SK-N-MC (cell line): ENCODE measurements around the gene DFFB.

Experiments
- DNase-seq: peaks from one replicate; pipeline ENCODE4 v3.0.0-alpha.2; 2011; ENCODE audit warnings: low read depth, low spot score
- H3K27ac ChIP-seq: fragments of 200-600 bp; sonication (generic); 2 replicates; pipeline ENCODE4 v1.5.1; 2016; ENCODE audit warnings: mixed run types
- H3K36me3 ChIP-seq: fragments of 200-600 bp; sonication (generic); 2 replicates; pipeline ENCODE4 v1.6.1; 2017; ENCODE audit warnings: antibody characterized with exemption, low read length, mixed read lengths; ENCODE audit not compliant: insufficient read depth
- H3K4me3 ChIP-seq: fragments of 200-600 bp; sonication (generic); 2 replicates; pipeline ENCODE4 v1.5.1; 2016
- H3K9ac ChIP-seq: fragments of 200-600 bp; sonication (generic); 2 replicates; pipeline ENCODE4 v1.8.0; 2017; ENCODE audit warnings: mixed run types, mixed read lengths; ENCODE audit not compliant: insufficient read length
- H3K9me3 ChIP-seq: fragments of 200-600 bp; sonication (generic); 2 replicates; pipeline ENCODE4 v1.6.1; 2017; ENCODE audit warnings: low read depth, mild to moderate bottlenecking, antibody characterized with exemption, low read length, moderate library complexity, mixed read lengths
- EZH2 ChIP-seq: fragments of 200-600 bp; sonication (generic); IDR thresholded peaks from one replicate; pipeline ENCODE4 v1.6.1; 2017; ENCODE audit warnings: antibody characterized with exemption
- FOXP2 ChIP-seq: optimal IDR thresholded peaks from 2 replicates; pipeline ENCODE3; 2011; ENCODE audit warnings: mild to moderate bottlenecking, moderate library complexity; ENCODE audit not compliant: insufficient read depth; ENCODE audit errors: extremely low read length, control extremely low read depth
- POLR2AphosphoS5 ChIP-seq: IDR thresholded peaks from 2 replicates; pipeline ENCODE4 v1.6.1; 2012; ENCODE audit warnings: mild to moderate bottlenecking, low read depth, low read length, borderline replicate concordance

DFFB gene

GRCh38 chr1:3905266-3905952 is 48.1 kb downstream of the DFFB start:
- Histone ChIP-seq H3K9ac (no peak overlapping the region), H3K36me3 (no peaks in the 10 kb centered on the region), H3K4me3 (no peak overlapping the region), H3K27ac (no peak overlapping the region), H3K9me3 (no peaks in the 10 kb centered on the region)
- TF ChIP-seq EZH2 (no peak), FOXP2 (no peak), POLR2AphosphoS5 (no peak)
- no peak for DNase-seq

- H3K27ac ChIP-seq, result no peak overlapping the region
- no peak overlapping the region for H3K4me3 ChIP-seq
- no peak overlapping the region for H3K9ac ChIP-seq
These were observed 48.8 kb downstream of the DFFB start for GRCh38 chr1:3905953-3906671.

GRCh38 chr1:3906672-3907020 is 49.4 kb downstream of the DFFB start:
- DNase-seq, result no peak
- no peak overlapping the region for H3K4me3 ChIP-seq
- no peak overlapping the region for H3K9ac ChIP-seq
- TF ChIP-seq POLR2AphosphoS5, result no peak
- TF ChIP-seq FOXP2, result no peak
- TF ChIP-seq EZH2, result no peak
- H3K27ac ChIP-seq, result no peak overlapping the region
- no peaks in the 10 kb centered on the region for H3K36me3 ChIP-seq
- H3K9me3 ChIP-seq, result no peaks in the 10 kb centered on the region

More at GRCh38 chr1:3905953-3906671, 48.8 kb downstream of the DFFB start:
- DNase-seq, result no peak
- TF ChIP-seq POLR2AphosphoS5, result no peak
- no peak for TF ChIP-seq EZH2
- TF ChIP-seq FOXP2, result no peak
- Histone ChIP-seq H3K9me3 (no peaks in the 10 kb centered on the region), H3K36me3 (no peaks in the 10 kb centered on the region)

GRCh38 chr1:3907031-3907534 is 49.8 kb downstream of the DFFB start:
- DNase-seq, result no peak
- TF ChIP-seq FOXP2, result no peak
- TF ChIP-seq EZH2, result no peak
- no peak for TF ChIP-seq POLR2AphosphoS5
- Histone ChIP-seq H3K4me3 (no peak overlapping the region), H3K9ac (no peak overlapping the region), H3K27ac (no peak overlapping the region), H3K36me3 (no peaks in the 10 kb centered on the region), H3K9me3 (no peaks in the 10 kb centered on the region)

GRCh38 chr1:3907621-3908165 is 50.4 kb downstream of the DFFB start:
- no peak overlapping the region for H3K27ac ChIP-seq
- TF ChIP-seq FOXP2, result no peak
- H3K9ac ChIP-seq, result no peak overlapping the region
- no peak for DNase-seq
- H3K9me3 ChIP-seq, result no peaks in the 10 kb centered on the region
- H3K4me3 ChIP-seq, result no peak overlapping the region
- H3K36me3 ChIP-seq, result no peaks in the 10 kb centered on the region

GRCh38 chr1:3908886-3909517 is 51.7 kb downstream of the DFFB start:
- Histone ChIP-seq H3K9me3 (no peaks in the 10 kb centered on the region), H3K27ac (no peak overlapping the region), H3K4me3 (no peak overlapping the region), H3K9ac (no peak overlapping the region), H3K36me3 (no peaks in the 10 kb centered on the region)
- TF ChIP-seq FOXP2 (no peak), POLR2AphosphoS5 (no peak), EZH2 (no peak)
- no peak for DNase-seq

- no peak overlapping the region for H3K27ac ChIP-seq
- DNase-seq, result no peak
- no peak overlapping the region for H3K9ac ChIP-seq
- H3K36me3 ChIP-seq, result no peaks in the 10 kb centered on the region
- TF ChIP-seq FOXP2, result no peak
- TF ChIP-seq EZH2, result no peak
- TF ChIP-seq POLR2AphosphoS5, result no peak
- H3K9me3 ChIP-seq, result no peaks in the 10 kb centered on the region
- H3K4me3 ChIP-seq, result no peak overlapping the region
These were observed 52.3 kb downstream of the DFFB start for GRCh38 chr1:3909615-3910014.

- H3K27ac ChIP-seq, result no peak overlapping the region
- H3K36me3 ChIP-seq, result no peaks in the 10 kb centered on the region
- no peak for DNase-seq
- H3K9ac ChIP-seq, result no peak overlapping the region
- H3K9me3 ChIP-seq, result no peaks in the 10 kb centered on the region
- TF ChIP-seq FOXP2 (no peak), EZH2 (no peak), POLR2AphosphoS5 (no peak)
- H3K4me3 ChIP-seq, result no peak overlapping the region
These were observed 52.9 kb downstream of the DFFB start for GRCh38 chr1:3910049-3910731.
